GM19397 (cell line): ENCODE data around the gene AKAP9.
"Not testable (repeated sequence)": the region's sequence is repeated elsewhere in the genome, so short reads cannot be mapped to it uniquely, and the experiment has no call there.

Experiments
- ATAC-seq: cut with Tn5 transposase; IDR thresholded peaks from one replicate; pipeline ENCODE4 v1.9.1; 2021; ENCODE audit warnings: mild to moderate bottlenecking, moderate library complexity; ENCODE audit not compliant: unreplicated experiment

The AKAP9 gene

DNA sequence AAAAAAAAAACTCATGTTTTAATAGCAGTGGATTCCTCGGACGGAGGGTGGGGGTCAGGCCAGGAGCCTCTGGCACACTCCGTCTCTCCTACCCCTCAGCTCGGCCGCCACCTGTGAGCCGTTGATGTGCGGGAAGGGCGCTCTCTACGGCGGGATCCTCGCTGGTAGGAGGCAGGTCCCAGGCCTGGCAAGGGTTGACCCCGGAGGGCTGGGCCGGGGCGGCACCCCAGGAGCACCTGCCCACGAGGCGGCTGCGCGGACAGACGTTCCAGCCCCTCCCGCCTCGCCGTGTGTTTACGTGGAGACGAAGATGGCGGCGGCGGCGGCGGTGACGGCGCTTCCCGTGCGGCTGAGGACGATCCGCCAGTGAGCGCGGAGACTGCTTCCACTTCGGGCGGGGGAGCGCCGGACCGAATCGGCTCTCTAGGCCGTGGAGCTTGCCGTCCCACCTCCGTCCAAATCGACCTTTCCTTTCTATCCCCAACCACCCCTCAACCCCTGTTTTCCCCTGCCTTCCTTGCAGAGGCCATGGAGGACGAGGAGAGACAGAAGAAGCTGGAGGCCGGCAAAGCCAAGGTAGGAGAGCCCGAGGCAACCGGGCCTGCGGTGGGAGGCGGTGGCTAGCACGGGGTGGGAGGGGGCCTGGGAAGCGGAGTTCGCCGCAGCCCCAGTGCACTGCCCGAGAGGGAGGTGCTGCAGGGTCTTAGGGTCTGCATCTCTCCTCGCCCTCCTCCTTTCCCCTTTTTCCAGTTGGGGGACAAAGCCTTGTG is at the start of gene AKAP9:
AKAP9 (plus strand) TSS at position 291 of the 770 bp plus-strand sequence; CDS start at position 529, 238 bp downstream.
- peak; percentile 95 for ATAC-seq

DNA sequence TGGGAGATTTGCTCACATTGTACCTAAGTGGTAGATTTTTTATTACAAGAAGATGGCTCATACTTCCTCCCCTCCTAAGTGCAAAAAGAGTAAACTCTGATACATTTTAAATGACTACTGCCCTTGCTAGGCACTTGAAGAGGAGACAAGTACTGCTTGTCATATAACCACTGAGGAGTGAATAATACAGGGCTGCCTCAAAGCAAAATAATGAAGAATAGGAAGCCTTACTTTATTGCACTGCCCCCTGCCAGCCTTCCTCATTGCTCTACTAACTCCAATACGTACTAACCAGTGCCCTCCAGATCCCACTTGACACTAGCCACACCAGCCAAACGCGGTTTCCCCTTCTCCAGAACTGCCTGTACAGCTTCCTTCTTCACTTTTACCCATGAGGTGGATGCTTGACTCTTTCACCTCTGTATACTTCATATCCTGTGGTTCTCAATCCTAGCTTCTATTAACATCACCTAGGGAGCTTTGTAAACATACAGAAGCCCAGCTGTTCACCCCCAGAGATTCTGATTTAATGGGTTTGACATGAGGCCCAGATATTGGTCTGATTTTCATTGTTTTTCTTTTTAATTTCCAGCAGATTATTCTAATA is 48.5 kb upstream of the AKAP9 start:
- ATAC-seq = no peak

GRCh38 chr7:91892821-91893340 is 47.8 kb upstream of the AKAP9 start:
- no peak for ATAC-seq

DNA sequence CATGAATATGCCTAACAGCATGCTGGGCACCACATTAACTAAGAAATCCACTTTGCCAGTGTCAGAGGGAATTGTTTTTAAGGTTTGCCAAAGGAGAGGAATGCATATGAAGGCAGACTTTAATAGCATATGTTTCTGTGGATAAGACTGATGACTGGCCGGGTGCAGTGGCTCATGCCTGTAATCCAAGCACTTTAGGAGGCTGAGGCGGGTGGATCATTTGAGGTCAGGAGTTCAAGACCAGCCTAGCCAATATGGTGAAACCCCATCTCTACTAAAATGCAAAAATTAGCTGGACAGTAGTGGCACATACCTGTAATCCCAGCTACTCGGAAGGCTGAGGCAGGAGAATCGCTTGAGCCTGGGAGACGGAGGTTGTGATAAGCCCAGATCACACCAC is 47.0 kb upstream of the AKAP9 start:
- not testable (repeated sequence) for ATAC-seq

DNA sequence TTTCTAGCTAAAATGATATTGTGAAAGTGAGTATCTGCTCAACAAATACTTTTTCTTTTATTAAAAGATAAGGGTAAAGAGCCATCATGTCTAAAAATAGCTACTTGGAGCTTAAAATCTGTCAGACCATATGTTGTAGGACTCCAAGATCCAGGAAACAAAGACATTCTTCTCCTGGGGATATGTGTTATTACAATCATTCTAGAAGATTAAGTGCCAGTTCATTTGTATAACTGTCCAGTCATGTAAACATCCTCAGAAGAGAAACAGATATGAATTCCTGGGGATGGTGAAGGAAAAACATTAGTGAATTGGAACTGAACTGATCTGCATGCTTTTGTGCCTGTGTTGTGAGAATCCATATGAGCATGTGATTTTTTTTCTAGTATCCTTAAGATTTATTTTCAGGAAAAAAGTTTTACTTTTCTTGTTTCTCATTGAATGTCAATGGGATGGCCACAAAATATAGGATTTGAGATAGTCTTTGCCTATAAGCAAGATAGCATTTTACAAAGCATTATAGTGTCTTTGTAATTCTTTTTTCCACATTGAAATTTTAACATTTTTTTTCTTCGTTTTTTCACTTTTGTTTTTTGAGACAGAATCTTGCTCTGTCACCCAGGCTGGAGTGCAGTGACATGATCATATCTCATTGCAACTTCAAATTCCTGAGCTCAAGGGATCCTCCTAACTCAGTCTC is 45.7 kb upstream of the AKAP9 start:
- no peak for ATAC-seq

- ATAC-seq = no peak
Measured at GRCh38 chr7:91898240-91898992, 42.2 kb upstream of the AKAP9 start.

- no peak for ATAC-seq
Measured at GRCh38 chr7:91899563-91899962, 41.1 kb upstream of the AKAP9 start.

- no peak for ATAC-seq
Measured at GRCh38 chr7:91910171-91910570, 30.5 kb upstream of the AKAP9 start.

GRCh38 chr7:91911121-91911520 is 29.5 kb upstream of the AKAP9 start:
- ATAC-seq = no peak

- ATAC-seq = no peak
Measured at GRCh38 chr7:91912494-91912893, 28.2 kb upstream of the AKAP9 start.

GRCh38 chr7:91913612-91914011 is 27.1 kb upstream of the AKAP9 start:
- no peak for ATAC-seq

GRCh38 chr7:91915401-91916050 is 25.1 kb upstream of the AKAP9 start:
- no peak for ATAC-seq

DNA sequence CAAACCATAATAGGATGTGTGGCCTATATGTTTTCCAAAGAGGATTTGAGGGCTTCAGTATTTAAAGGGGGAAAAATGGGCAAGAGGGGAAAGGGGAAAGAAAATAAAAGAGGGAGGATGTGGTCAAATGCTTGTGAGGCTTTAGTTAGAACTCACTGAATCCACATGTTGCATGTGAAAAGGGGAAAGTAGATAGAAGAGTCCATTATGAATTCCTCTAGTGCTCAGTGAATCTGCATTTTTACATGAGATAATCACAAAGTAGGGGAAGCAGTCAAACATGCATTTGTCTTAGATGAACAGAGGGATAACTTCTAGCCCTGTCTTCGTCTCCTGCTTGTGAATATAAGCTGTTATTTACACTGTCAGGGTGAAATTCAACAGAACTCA is 24.6 kb upstream of the AKAP9 start:
- no peak for ATAC-seq

DNA sequence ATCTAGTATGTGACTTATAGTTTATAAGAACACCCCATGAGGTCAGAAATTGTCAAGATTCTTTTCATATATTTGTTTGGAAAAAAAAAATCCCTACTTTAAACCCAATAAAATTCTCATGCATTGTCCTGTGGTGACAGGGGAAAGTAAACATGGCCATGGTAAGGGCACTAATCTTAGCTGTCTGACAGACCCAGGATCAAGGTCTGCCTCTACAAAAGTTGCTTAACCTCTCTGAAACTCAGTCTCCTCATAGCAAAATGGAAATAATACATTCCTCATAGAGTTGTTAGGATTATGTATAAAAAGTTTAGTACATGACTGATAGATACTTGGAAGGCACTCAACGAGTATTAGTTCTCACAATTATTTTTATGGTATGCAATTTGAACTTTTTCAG is 22.3 kb upstream of the AKAP9 start:
- no peak for ATAC-seq

GRCh38 chr7:91922857-91923256 is 17.8 kb upstream of the AKAP9 start:
- no peak for ATAC-seq

DNA sequence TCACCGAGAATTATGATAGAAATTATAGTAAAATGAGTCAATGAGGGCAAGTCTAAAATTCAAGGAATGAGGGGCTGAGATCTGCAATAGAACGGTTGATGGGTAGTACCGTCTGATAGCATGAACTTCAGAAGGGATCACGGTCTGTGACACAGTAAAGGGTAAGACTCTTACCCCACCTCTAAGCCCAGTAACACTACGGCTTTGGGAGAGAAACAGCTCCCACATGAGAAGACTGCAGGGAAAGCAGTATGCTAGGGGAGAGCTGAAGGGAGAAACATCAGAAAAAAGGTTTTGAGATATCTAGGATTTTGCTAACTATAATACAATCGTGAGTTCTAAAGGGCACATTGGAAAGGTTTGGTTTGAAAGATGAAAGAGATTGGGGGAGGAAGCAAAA is 12.8 kb upstream of the AKAP9 start:
- no peak for ATAC-seq

- peak; percentile 73 for ATAC-seq
Measured at GRCh38 chr7:91929463-91929862, 11.2 kb upstream of the AKAP9 start.

DNA sequence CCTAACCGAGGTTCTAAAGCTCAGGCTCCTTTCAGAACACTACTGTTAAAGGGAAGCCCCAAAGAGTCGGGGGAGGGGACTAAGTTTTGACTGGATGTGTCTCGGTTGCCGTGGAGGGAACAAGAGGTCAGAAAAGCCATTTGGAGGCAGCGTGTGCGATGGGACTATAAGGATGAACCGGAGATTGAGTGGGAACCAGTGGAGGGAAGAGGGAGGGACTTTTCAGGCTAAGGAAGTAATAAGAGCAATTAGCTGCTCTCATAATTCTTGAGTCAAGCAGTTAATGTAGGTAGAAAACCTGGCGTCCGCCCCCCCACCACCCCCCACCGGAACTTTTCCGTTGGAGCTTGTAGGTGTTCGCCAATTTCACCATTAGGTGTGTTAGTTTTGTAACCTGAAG is 491 bp upstream of the AKAP9 start:
- ATAC-seq = no peak

GRCh38 chr7:91941450-91941849 is 788 bp downstream of the AKAP9 start:
- peak; percentile 27 for ATAC-seq

DNA sequence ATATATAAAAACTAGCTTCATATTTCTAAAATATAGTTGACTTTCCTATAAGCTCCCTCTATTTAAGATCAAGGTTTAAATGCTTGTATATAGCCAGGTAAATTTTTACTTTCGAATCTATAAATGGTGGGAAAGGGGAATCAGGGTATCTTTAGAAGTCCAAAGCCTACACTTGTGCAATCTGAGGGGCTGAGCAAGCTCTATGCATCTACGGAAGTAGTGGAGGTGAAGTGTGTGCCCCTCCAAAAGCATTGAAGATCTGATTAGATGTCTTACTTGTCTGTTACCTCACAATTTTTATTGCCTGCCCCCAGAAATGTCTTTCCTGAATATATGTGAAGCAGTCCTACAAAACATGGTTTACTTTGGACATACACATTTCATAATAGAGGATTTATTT is 1.6 kb downstream of the AKAP9 start:
- no peak for ATAC-seq

GRCh38 chr7:91944970-91945369 is 4.3 kb downstream of the AKAP9 start:
- ATAC-seq = not testable (repeated sequence)
